Measurements from ENCODE around the gene POLG2.
A peak's percentile ranks its signal among the peaks of the same experiment; 100 is the strongest.

Gene POLG2

GRCh38 chr17:64496786-64497564, at the start of gene POLG2:
Gene POLG2 (minus strand): TSS chr17:64497054. CDS start chr17:64496968, 86 bp downstream.
- peak; percentile 92 for DNase-seq

GRCh38 chr17:64544742-64545141, 47.9 kb upstream of the POLG2 start:
- no peak for DNase-seq

GRCh38 chr17:64540118-64540776, 43.4 kb upstream of the POLG2 start:
- DNase-seq = no peak

GRCh38 chr17:64538508-64539130, 41.8 kb upstream of the POLG2 start:
- DNase-seq = no peak

GRCh38 chr17:64537488-64537887, 40.6 kb upstream of the POLG2 start:
- DNase-seq = no peak

- no peak for DNase-seq
Observed at GRCh38 chr17:64536913-64537312, 40.1 kb upstream of the POLG2 start.

GRCh38 chr17:64535357-64535756, 38.5 kb upstream of the POLG2 start:
- no peak for DNase-seq

- DNase-seq = peak; percentile 39
Observed at GRCh38 chr17:64534187-64534586, 37.3 kb upstream of the POLG2 start.

GRCh38 chr17:64533784-64534183, 36.9 kb upstream of the POLG2 start:
- no peak for DNase-seq

GRCh38 chr17:64532409-64532808, 35.6 kb upstream of the POLG2 start:
- DNase-seq = no peak

- no peak for DNase-seq
Observed at GRCh38 chr17:64531955-64532371, 35.1 kb upstream of the POLG2 start.

GRCh38 chr17:64529221-64529620, 32.4 kb upstream of the POLG2 start:
- DNase-seq = no peak

- no peak for DNase-seq
Observed at GRCh38 chr17:64527914-64528313, 31.1 kb upstream of the POLG2 start.

- peak; percentile 81 for DNase-seq
Observed at GRCh38 chr17:64520359-64520758, 23.5 kb upstream of the POLG2 start.

GRCh38 chr17:64519601-64520000, 22.7 kb upstream of the POLG2 start:
- DNase-seq = no peak

- no peak for DNase-seq
Observed at GRCh38 chr17:64515829-64516228, 19.0 kb upstream of the POLG2 start.

GRCh38 chr17:64515419-64515818, 18.6 kb upstream of the POLG2 start:
- no peak for DNase-seq

GRCh38 chr17:64509179-64509578, 12.3 kb upstream of the POLG2 start:
- no peak for DNase-seq

GRCh38 chr17:64508683-64509082, 11.8 kb upstream of the POLG2 start:
- DNase-seq = no peak

GRCh38 chr17:64507413-64507782, 10.5 kb upstream of the POLG2 start:
- DNase-seq = peak; percentile 68

- peak; percentile 97 for DNase-seq
Observed at GRCh38 chr17:64506576-64507412, 9.9 kb upstream of the POLG2 start, which contains the start of gene CEP95. Gene CEP95 (plus strand): TSS chr17:64506977. CDS start chr17:64507098, 121 bp downstream.

- peak; percentile 97 for DNase-seq
Observed at GRCh38 chr17:64506201-64506575, 9.3 kb upstream of the POLG2 start, which contains the start of gene DDX5. Gene DDX5 (minus strand): TSS chr17:64506289. CDS start chr17:64506119, 170 bp downstream.

Data from MV-4-11 (cell line).